SK-N-SH treated with all-trans-retinoic acid at 6 μM for 48 hours (cell line): ENCODE data around the gene DENND5B.

Experiments
- ATAC-seq: fragments of 200-7000 bp; cut with Tn5 transposase; 3 replicates; pipeline ENCODE4 v1.9.1; 2020; ENCODE audit warnings: mild to moderate bottlenecking, moderate library complexity
- ARNTL ChIP-seq: fragments of 450-650 bp; formaldehyde crosslinking; IDR thresholded peaks from 2 replicates; pipeline ENCODE4 v1.5.0; 2020; ENCODE audit warnings: low read depth, mild to moderate bottlenecking, moderate library complexity, borderline replicate concordance
- BACH2 ChIP-seq: fragments of 250-450 bp; sonication (Bioruptor Pico); IDR thresholded peaks from 2 replicates; pipeline ENCODE4 v1.9.0; 2021; ENCODE audit warnings: mild to moderate bottlenecking, borderline replicate concordance
- ESRRG ChIP-seq: fragments of 250-450 bp; sonication (Bioruptor Pico); IDR thresholded peaks from 2 replicates; pipeline ENCODE4 v1.6.1; 2021; ENCODE audit warnings: mild to moderate bottlenecking
- GLIS3 ChIP-seq: fragments of 250-450 bp; sonication (Bioruptor Pico); IDR thresholded peaks from 2 replicates; pipeline ENCODE4 v1.5.0; 2020; ENCODE audit warnings: mild to moderate bottlenecking, moderate library complexity
- ISL1 ChIP-seq: fragments of 250-450 bp; sonication (Bioruptor Pico); IDR thresholded peaks from 2 replicates; pipeline ENCODE4 v2.1.2; 2022; ENCODE audit warnings: mild to moderate bottlenecking, moderate library complexity
- OSR1 ChIP-seq: fragments of 250-450 bp; sonication (Bioruptor Pico); IDR thresholded peaks from 2 replicates; pipeline ENCODE4 v1.8.0; 2022; ENCODE audit warnings: moderate library complexity, mild to moderate bottlenecking, inconsistent platforms
- POU6F1 ChIP-seq: fragments of 250-450 bp; sonication (Bioruptor Pico); IDR thresholded peaks from 2 replicates; pipeline ENCODE4 v1.8.0; 2021; ENCODE audit warnings: low read depth, mild to moderate bottlenecking, moderate library complexity, borderline replicate concordance
- PPARA ChIP-seq: fragments of 250-450 bp; sonication (Bioruptor Pico); IDR thresholded peaks from 2 replicates; pipeline ENCODE4 v1.5.0; 2020; ENCODE audit warnings: mild to moderate bottlenecking, borderline replicate concordance
- RARB ChIP-seq: fragments of 250-450 bp; sonication (Bioruptor Pico); IDR thresholded peaks from 2 replicates; pipeline ENCODE4 v1.8.0; 2021; ENCODE audit warnings: mild to moderate bottlenecking, moderate library complexity
- SNAI2 ChIP-seq: fragments of 250-450 bp; sonication (Bioruptor Pico); IDR thresholded peaks from 2 replicates; pipeline ENCODE4 v1.5.0; 2020; ENCODE audit warnings: mild to moderate bottlenecking, moderate library complexity
- TCF4 ChIP-seq: fragments of 250-450 bp; sonication (Bioruptor Pico); IDR thresholded peaks from 2 replicates; pipeline ENCODE4 v1.8.0; 2021; ENCODE audit warnings: mild to moderate bottlenecking, moderate library complexity, borderline replicate concordance
- TOX ChIP-seq: fragments of 250-450 bp; sonication (Bioruptor Pico); IDR thresholded peaks from 2 replicates; pipeline ENCODE4 v1.8.0; 2021; ENCODE audit warnings: mild to moderate bottlenecking, moderate library complexity, borderline replicate concordance
- ZC3H10 ChIP-seq: fragments of 250-450 bp; sonication (Bioruptor Pico); IDR thresholded peaks from 2 replicates; pipeline ENCODE4 v1.5.1; 2021; ENCODE audit warnings: mild to moderate bottlenecking, moderate library complexity
- ZFP3 ChIP-seq: fragments of 250-450 bp; sonication (Bioruptor Pico); IDR thresholded peaks from 2 replicates; pipeline ENCODE4 v1.5.0; 2020; ENCODE audit warnings: mild to moderate bottlenecking, moderate library complexity
- ZFP30 ChIP-seq: fragments of 450-650 bp; formaldehyde crosslinking; IDR thresholded peaks from 2 replicates; pipeline ENCODE4 v1.5.0; 2022; ENCODE audit warnings: mild to moderate bottlenecking, moderate library complexity
- ZNF565 ChIP-seq: fragments of 450-650 bp; formaldehyde crosslinking; conservative IDR thresholded peaks from 2 replicates; pipeline ENCODE4 v1.5.0; 2020; ENCODE audit warnings: low read depth, mild to moderate bottlenecking, moderate library complexity
- ZNF70 ChIP-seq: fragments of 450-650 bp; formaldehyde crosslinking; IDR thresholded peaks from 2 replicates; pipeline ENCODE4 v1.5.0; 2020; ENCODE audit warnings: mild to moderate bottlenecking, moderate library complexity
- ZNF8 ChIP-seq: fragments of 450-650 bp; formaldehyde crosslinking; IDR thresholded peaks from 2 replicates; pipeline ENCODE4 v1.5.0; 2020; ENCODE audit warnings: mild to moderate bottlenecking, moderate library complexity
- TF ChIP-seq, protein P1 (sequence below): fragments of 250-450 bp; sonication (Bioruptor Pico); IDR thresholded peaks from 2 replicates; pipeline ENCODE4 v1.5.1; 2021; ENCODE audit warnings: mild to moderate bottlenecking, moderate library complexity
- TF ChIP-seq, protein P2 (sequence below): fragments of 250-450 bp; sonication (Bioruptor Pico); IDR thresholded peaks from 2 replicates; pipeline ENCODE4 v1.8.0; 2020; ENCODE audit warnings: mild to moderate bottlenecking, moderate library complexity, borderline replicate concordance

The DENND5B gene

GRCh38 chr12:31370531-31371255, 220.2 kb downstream of the DENND5B start:
- TF ChIP-seq GLIS3 = no peak

DNA sequence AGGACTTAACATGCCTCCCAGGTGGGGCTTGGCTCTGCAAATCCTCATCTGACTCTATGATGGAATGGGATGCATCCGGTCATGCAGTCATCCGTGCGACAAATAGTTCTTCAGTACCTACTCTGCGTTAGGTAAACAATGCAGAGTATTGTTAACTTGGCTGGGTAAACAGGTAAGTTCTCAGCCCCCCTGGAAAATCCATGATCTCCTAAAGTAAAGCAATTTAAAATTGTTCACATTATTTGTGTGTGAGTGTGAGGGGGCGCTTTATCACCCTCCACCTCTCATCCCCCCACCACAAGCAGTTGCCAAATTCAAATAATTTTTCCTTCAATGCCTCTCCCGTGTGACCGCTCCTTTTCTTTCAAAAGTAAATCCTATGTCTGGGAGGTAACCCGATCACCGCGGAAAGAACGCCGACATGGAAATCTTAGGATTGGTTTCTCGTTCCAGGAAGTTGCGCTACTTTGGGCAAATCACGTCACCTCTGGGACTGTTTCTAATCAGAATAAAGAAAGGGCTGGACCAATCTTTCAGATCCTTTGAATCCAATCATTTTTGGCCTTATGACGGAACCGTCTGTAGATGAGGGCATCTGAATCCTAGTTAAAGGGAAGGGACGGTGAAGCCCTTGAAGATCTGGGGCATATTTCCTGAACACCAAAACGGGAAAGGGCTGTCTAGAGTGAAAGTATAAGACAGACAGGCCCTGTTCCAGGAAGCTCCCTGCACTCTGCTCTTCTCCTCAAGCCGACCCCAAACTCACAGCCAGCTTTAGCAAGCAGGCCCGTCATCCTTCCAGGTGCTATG, 221.0 kb downstream of the DENND5B start:
- no peak for ATAC-seq
- TF ChIP-seq PPARA (CRISPR knock-in tag) (no peak), ARNTL (CRISPR knock-in tag) (no peak), BACH2 (no peak)

More at GRCh38 chr12:31370531-31371255, 220.2 kb downstream of the DENND5B start:
- no peak for ATAC-seq

- no peak for ATAC-seq
- TF ChIP-seq ARNTL (CRISPR knock-in tag) = no peak
- no peak for TF ChIP-seq ZFP3 (CRISPR knock-in tag)
- TF ChIP-seq PPARA (CRISPR knock-in tag) = no peak
- TF ChIP-seq, protein P1, sequence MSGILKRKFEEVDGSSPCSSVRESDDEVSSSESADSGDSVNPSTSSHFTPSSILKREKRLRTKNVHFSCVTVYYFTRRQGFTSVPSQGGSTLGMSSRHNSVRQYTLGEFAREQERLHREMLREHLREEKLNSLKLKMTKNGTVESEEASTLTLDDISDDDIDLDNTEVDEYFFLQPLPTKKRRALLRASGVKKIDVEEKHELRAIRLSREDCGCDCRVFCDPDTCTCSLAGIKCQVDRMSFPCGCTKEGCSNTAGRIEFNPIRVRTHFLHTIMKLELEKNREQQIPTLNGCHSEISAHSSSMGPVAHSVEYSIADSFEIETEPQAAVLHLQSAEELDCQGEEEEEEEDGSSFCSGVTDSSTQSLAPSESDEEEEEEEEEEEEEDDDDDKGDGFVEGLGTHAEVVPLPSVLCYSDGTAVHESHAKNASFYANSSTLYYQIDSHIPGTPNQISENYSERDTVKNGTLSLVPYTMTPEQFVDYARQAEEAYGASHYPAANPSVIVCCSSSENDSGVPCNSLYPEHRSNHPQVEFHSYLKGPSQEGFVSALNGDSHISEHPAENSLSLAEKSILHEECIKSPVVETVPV = no peak
- TF ChIP-seq, protein P2, sequence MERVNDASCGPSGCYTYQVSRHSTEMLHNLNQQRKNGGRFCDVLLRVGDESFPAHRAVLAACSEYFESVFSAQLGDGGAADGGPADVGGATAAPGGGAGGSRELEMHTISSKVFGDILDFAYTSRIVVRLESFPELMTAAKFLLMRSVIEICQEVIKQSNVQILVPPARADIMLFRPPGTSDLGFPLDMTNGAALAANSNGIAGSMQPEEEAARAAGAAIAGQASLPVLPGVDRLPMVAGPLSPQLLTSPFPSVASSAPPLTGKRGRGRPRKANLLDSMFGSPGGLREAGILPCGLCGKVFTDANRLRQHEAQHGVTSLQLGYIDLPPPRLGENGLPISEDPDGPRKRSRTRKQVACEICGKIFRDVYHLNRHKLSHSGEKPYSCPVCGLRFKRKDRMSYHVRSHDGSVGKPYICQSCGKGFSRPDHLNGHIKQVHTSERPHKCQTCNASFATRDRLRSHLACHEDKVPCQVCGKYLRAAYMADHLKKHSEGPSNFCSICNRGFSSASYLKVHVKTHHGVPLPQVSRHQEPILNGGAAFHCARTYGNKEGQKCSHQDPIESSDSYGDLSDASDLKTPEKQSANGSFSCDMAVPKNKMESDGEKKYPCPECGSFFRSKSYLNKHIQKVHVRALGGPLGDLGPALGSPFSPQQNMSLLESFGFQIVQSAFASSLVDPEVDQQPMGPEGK = no peak
- TF ChIP-seq TOX (CRISPR knock-in tag) = no peak
- no peak for TF ChIP-seq ISL1 (CRISPR knock-in tag)
- TF ChIP-seq ZNF565 = no peak
- TF ChIP-seq SNAI2 (CRISPR knock-in tag) = no peak
- TF ChIP-seq RARB (CRISPR knock-in tag) = no peak
- TF ChIP-seq POU6F1 (CRISPR knock-in tag) = no peak
- no peak for TF ChIP-seq ZFP30 (CRISPR knock-in tag)
- TF ChIP-seq ZC3H10 (CRISPR knock-in tag) = no peak
These were observed 222.1 kb downstream of the DENND5B start for GRCh38 chr12:31368666-31369361.

GRCh38 chr12:31366104-31366621, 224.8 kb downstream of the DENND5B start:
- no peak for TF ChIP-seq TCF4 (CRISPR knock-in tag)
- no peak for TF ChIP-seq GLIS3
- TF ChIP-seq ISL1 (CRISPR knock-in tag) = no peak
- TF ChIP-seq SNAI2 (CRISPR knock-in tag) = no peak
- no peak for TF ChIP-seq ZNF565
- no peak for TF ChIP-seq ZFP3 (CRISPR knock-in tag)
- no peak for TF ChIP-seq ZC3H10 (CRISPR knock-in tag)
- TF ChIP-seq ESRRG (CRISPR knock-in tag) = no peak
- no peak for TF ChIP-seq ZNF70 (CRISPR knock-in tag)
- TF ChIP-seq TOX (CRISPR knock-in tag) = no peak
- no peak for TF ChIP-seq BACH2
- ATAC-seq = no peak

GRCh38 chr12:31363831-31364230, 227.1 kb downstream of the DENND5B start:
- TF ChIP-seq ZNF8 (CRISPR knock-in tag) (no peak), TOX (CRISPR knock-in tag) (no peak), SNAI2 (CRISPR knock-in tag) (no peak), GLIS3 (no peak), TCF4 (CRISPR knock-in tag) (no peak), POU6F1 (CRISPR knock-in tag) (no peak), ARNTL (CRISPR knock-in tag) (no peak), ESRRG (CRISPR knock-in tag) (no peak), OSR1 (CRISPR knock-in tag) (no peak)
- TF ChIP-seq, protein P1 = no peak
- ATAC-seq = no peak
